Activated CD4-positive, alpha-beta T cell treated with anti-CD3 and anti-CD28 coated beads, Interleukin-2, amount 50 U/mL, for 4 hours (primary cell): ENCODE results near the gene ARHGEF38.
"Not testable (repeated sequence)": the region's sequence is repeated elsewhere in the genome, so short reads cannot be mapped to it uniquely, and the experiment has no call there.

Experiments used
- DNase-seq, 2 experiments: peaks; one replicate each; pipeline ENCODE4 v3.0.0-alpha.2; 2020

ARHGEF38 gene

DNA sequence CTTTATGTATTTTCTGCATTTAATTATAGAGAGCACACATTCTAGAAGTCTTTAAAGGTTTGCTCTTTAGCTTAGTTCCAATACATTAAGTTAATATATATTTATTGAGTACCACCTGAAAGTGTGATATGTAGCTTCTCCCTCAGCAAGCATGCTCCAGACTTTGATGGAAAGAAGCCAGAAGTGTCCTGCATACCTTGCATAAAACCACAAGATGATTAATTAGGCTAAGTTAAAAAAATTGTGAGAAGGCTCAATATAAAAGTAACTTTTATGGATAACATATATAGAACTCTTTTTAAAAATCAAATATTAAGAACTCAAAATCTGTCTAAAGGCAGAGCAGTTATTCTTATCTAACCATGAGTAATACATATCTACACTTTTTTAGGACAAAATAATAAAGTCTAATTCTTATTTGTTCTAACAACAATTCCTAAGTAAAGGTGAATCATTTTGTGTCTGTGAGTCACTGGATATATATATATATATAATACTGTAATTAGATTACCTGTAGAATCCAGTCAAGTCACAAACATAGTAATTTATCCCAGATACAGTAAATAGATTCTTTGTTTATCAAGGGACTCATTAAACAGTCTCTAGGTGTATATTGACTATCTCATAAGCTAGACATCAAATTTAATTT is 104.8 kb downstream of the ARHGEF38 start:
- DNase-seq = no peak

DNA sequence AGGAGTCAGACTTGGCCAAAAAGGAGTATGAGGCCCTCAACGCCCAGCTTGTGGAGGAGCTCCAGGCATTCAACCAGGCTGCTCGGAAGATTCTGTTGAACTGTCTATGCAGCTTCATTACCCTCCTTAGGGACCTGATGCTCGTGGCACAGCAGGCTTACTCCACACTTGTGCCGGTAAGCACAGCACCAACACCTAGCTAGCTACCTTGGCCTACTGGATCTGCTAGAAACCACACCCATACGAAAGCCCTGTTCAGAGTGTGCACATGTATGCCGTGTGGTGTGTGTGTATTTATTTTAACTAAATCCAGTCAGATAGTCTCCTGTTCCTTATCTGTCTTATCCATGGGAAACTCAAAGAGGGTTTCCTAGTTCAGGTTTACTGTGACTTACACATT is 106.8 kb downstream of the ARHGEF38 start:
- DNase-seq = no peak

DNA sequence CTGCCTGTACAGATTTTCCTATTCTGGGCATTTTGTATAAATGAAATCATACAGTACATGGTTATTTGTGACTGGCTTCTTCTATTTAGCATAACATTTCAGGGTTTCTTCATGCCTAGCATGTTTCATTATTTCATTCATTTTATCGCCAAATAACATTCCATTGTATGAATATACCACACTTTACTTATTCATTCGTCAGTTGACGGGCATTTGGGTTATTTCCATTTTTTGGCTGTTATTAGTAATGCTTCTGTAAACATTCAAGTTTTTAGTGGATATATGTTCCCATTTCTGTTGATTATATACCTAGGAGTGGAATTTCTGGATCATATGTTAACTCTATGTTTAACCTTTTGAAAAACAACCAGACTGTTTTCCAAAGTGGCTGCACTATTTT is 108.6 kb downstream of the ARHGEF38 start:
- no peak for DNase-seq

DNA sequence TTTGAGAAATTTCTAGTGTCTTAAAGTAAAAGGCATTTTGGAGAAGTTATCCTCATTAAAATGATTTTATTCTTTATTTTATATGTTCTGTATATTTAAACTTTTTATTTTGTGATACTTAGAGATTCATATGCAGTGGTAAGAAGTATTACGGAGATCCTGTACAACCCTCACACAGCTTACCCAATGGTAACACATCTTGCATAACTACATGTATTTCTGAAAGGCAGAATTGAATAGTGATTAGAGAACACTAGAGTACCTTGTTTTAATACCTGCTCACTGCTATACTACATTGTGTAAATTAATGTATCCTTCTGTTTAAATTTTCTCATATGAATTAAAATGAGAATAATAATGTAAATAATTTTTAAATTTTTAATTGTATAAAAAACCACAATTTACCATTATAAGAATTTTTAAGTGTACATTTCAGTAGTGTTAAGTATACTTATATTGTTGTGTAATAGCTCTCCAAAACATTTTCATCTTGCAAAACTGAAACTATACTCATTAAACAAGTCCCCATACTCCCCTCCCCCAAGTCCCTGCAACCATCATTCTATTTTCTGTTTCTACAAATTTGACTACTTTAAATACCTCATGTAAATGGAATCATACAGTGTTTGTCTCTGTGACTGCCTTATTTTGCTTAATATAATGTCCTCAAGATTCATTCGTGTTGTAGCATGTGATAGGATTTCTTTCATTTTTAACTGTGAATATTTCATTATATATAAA is 110.7 kb downstream of the ARHGEF38 start:
- no peak for DNase-seq

DNA sequence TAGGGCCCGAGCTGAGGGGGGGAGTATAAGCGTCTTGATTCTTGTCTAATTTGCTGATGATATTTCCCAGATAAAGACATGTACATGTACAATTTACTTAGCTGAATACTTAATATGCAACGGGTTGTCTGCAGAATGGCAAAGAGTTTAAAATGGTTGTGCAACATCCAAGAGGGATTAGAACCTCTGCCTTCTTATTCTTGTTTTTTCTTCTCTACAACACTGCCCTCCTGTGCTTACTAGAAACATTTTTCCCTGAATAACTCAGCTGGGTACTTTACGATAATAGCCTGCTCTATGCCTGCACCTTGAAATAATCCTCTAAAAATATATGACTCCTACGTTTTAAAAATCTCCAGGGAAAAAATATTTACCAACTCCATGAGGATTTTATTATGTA is 114.3 kb downstream of the ARHGEF38 start:
- no peak for DNase-seq

DNA sequence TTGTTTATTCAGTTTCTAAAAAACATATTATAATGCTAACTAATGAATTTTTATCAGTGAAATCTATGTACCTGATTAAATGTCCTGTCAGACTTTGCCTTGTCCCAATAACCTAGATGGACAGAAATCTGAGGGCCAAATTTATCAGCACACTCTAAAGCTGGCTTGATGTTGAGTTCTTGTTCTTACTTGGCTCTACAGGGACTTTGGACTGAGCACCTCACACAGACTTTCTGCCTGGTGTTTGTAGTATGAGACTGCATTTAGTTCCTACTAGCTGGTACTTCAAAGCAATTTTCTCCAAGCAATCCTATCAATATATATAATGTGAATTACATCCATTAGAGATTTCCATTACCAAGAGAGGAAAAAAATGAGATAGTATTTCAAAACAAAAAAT is 118.3 kb downstream of the ARHGEF38 start:
- DNase-seq = no peak

DNA sequence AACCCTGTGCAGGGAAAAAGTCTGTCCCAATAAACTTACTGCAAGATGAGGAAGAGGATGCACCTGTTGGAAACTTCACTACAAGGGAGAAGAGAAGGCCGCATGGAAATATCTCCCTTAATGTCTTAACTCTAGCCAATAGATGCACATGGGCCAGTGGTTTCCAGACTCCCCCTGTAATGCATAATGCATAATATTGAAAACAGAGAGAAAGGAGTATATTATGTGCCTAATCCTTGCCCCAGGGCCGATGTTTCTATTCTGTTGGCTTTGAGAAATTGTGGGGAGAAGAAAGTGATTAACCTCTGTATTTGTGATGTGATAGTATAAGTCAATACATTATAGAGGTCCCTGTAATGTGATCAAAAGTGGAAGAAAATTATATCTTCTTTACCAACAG is 118.9 kb downstream of the ARHGEF38 start:
- no peak for DNase-seq

DNA sequence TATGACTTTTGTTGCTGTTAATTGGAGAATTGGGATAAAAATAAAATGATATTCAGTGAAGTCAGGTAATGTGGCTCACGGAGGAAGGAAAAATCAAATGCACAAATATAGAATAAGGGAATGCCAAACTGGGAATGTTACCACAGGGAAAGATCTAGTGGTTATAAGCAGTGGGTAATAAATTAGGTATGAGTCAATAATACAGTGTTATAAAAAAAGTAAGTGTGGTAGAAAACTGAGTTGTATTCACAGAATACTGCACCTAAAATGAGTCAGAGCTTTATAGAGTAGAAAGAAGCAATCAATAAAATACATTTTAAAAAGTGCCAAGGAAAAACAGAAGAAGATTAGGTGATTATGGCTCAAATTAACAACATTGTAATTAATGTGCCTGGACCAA is 121.6 kb downstream of the ARHGEF38 start:
- no peak for DNase-seq

DNA sequence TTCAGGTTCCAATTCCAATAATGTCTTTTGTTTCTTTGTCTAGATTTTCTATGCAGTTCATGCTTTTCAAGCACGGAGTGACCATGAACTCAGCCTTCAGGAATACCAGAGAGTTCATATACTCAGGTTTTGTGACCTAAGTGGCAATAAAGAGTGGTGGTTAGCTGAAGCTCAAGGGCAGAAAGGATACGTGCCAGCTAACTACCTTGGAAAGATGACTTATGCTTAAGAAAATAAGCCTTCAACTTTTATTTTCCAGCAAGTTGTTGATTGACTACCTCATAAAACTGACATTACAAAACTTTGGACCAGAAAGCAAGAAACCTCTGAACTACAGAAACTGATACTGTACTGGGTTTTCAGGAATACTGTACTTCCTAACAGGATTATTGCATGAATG is 125.3 kb downstream of the ARHGEF38 start:
- no peak for DNase-seq

DNA sequence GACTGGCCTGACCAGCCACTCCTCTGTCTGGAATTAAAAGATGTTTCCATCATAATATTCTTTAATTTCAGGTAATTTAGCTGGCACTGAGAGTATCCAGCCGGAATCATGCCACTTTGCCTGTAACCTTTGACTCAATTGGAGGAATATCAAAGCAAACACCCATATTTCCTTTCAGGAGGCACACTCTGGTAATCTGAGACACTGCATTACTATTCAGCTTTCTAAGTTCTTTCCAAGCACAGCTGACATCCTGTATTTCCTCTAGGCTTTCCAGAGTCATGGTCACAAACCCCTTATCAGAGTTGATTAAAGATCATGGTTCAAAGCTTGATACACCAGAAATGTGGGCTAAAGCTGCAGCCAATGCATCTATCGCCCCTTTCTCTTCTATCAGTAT is 126.8 kb downstream of the ARHGEF38 start:
- DNase-seq = no peak

DNA sequence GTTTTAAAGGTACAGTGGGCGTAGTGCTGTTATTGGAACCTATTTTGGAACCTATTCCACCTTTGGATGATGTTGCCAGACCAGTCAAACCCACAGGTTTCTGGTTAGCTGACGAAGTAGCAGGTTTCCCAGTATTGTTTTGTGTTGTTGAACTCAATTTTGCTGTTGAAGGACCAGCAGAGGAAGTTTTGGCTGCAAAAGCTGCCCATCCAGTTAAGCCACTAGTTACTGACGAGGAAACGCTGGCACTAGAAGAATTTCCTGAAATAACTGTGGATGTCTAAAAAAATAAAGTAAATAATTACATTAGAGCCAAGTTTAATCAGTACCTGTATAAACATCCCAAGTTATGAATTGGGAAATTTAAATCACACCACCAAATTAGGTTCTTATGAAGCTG is 130.6 kb downstream of the ARHGEF38 start:
- no peak for DNase-seq

DNA sequence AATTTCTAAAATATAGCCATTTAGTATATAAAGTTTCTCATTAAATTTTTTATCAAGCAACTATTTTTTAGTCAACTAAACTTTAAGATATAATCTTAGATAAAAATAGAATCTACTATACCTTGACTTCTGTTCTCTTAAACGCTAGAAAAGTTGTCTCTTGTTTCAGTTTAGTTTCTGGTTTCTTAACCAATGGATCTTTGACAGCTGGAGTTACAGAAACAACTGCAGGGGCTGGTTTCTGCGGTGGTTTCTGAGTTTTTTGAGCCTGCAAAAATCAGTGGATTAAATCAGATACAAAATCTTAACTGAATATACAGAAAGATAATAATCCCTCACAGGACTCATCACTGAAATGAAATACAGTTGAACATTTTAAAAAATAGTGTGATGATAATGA is 134.2 kb downstream of the ARHGEF38 start:
- no peak for DNase-seq

DNA sequence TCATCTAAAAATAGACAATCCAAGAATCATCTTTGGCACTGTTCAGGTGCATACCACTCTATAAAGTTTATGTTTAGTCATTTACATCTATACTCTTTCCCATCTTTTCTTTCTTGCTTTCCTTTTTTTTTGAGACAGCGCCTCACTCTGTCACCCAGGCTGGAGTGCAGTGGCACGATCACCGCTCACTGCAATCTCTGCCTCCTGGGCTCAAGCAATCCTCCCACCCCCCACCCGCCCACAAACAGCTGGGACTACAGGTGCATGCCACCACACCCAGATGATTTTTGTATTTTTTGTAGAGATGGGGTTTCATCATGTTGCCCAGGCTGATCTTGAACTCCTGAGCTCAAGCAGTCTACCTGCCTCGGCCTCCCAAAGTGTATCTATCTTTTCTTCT is 142.4 kb downstream of the ARHGEF38 start:
- DNase-seq = not testable (repeated sequence)

DNA sequence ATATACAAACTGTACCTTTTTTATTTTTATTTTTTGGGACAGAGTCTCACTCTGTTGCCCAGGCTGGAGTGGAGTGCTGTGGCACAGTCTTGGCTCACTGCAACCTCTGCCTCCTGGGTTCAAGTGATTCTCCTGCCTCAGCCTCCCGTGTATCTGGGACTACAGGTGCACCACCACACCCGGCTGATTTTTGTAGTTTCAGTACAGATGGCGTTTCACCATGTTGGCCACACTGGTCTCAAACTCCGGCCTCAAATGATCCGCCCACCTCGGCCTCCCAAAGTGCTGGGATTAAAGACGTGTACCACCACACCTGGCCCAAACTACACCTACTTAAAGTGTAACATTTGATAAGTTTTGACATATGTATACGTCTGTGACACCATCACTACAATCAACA is 143.4 kb downstream of the ARHGEF38 start:
- not testable (repeated sequence) for DNase-seq

DNA sequence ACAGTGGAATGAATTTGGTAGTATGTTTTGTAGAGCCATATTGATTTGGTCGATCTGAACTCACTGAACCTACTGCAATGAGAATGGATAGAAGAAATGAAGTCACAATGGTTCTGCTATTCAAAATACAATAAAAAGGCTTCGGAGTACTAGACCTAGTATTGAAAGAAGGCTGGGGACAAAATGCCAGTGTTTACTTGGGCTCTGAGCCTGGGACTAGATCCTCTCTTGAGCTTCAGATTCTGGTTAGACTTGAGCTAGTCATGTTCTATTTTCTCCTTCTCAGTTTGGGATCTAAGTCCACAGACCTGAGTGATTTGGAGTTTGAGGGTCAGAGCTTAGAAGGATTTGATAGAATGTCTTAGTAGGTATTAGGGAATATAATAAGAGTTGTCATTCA is 146.2 kb downstream of the ARHGEF38 start:
- DNase-seq = no peak

DNA sequence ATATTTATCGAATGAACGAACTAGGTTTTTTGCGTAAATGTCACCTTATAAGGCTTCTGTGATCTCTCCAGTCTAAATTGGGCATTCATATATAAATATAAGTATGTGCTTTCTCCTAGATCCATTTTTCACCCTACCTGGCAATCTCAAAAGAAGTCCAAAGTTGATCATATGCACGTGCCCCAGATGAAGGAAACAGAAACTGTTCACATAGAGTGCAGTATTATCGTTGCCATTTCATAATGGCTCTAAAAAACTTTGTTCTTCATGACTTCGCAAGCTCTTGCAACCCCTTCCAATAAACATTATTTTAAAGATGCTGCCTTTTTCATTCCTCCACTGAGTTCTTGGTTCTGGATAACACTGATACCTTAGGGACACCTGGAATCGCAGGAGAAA is 155.4 kb downstream of the ARHGEF38 start:
- no peak for DNase-seq

DNA sequence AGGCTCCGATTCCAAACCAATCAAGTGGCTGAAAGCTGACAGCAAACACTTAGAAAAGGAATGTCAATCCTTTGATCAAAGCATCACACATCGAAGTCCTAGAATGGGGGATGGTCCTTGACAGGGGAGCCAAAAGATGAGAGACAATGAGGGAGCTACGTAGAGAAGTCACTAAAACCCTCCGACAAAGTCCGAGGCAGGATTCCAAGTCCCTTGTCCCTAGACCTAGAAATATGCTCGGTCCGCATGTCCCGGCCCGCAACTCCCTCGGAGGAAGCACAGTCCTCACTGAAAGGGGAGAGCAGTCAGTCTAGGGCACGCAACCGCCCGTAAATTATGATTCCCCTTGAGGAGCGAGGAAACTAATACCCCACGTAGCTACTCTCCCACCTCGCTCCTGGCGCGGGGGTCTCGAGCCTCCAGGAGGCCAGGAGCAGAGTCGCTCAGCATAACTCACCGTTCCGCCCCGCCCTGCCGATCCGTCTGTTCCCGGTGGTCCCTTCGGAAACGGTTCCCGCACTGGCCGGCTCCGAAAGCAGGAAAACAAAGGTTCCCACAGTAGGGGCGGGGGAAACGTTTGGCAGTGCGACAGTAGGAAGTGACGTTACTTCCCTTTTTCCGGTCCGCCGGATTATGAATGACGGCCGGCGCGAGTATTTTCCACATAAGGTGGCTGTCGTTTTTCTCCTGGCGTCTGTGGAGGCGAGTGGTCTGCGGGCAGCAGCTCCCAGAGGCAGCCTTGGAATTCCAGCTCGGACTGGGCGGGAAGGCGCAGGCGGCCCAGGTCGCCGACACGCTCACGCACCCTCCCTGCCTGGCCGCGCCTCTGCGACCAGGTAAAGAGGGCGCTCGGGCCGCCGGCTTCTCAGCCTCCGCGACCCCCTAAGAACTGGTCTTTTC is 156.0 kb downstream of the ARHGEF38 start, which contains the start of the genes GSTCD and INTS12:
Gene GSTCD, plus strand, starts transcription at position 604 of the 900 bp plus-strand sequence. CDS start 8,830 bp downstream, outside the sequence.
Gene INTS12, minus strand, starts transcription at position 509 of the 900 bp plus-strand sequence. CDS start 8,684 bp downstream, outside the sequence.
- peak; percentile 84 to 86 for DNase-seq

DNA sequence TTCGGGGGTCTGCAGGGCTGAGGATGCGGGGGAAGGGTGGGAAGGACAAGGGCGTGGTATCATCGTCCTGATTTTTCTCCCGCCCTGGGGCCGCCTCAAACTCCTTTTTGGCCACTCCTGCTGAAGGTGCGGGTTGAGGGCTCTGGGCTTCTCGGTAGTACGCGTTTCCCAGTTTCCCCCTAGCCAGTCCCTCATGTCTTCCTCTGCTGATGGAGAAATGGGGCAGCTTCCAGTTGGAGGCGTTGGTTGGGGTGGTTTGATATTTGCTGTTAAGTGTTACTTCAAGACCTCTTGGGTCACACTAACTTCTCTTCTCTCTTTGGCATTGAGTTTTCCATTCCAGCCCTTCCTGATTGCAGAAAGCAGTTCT is 156.6 kb downstream of the ARHGEF38 start:
- no peak for DNase-seq

DNA sequence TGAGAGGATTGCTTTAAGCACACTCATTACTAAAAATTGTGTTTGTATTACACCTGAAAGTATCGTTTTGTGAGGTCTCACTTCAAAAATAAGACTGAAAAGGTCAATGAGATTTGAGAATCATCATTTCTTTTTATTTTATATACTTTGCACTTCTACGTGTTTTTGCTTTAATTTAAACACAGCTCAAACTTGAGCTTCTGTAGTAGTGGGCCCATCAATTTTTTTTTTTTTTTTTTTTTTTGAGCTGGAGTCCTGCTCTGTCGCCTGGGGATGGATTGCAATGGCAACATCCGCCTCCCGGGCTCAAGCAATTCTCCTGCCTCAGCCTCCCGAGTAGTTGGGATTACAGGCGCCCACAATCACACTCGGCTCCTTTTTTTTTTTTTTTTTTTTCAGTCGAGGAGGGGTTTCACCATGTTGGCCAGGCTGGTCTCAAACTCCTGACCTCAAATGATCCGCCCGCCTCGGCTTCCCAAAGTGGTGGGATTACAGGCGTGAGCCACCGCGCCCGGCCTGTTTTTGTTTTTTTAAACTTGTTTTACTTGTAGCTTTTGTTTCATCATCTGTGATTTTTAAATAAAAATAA is 157.7 kb downstream of the ARHGEF38 start:
- no peak for DNase-seq

DNA sequence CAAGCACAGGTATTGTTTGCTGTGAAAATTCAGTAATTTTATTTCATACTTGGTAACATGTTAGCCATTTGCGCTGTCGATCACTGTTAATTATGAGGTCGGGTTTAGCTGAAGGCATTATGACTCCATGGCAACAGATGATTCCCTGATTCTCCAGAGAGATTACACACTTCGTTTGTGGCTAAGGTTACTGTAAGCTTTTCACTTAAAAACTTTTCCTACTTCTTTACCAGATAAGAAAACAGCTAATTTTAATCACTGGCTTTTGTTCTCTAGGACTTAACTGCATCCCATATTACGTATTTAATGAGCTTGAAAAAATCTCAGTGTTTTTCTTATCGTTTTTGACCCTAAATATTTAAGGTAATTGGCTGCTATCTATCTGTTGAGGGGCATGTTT is 158.3 kb downstream of the ARHGEF38 start:
- no peak for DNase-seq

DNA sequence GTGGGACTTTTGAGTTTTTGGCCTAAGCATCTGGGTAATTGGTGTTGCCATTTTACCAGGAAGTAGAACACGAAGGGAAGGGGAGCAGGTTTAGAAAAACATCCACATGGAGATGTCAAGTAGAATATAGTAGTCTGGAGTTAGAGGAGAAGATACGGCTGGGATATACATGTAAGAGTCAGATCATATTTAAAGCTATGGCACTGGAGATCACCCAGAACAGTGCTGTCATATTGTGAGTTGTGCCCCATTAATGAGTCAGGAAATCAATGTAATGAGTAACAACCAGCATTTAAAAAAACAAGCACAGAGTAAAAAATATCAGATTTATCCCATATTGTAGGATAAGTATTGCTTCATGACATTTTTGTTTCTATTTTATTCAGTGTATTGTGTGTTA is 160.3 kb downstream of the ARHGEF38 start:
- no peak for DNase-seq

DNA sequence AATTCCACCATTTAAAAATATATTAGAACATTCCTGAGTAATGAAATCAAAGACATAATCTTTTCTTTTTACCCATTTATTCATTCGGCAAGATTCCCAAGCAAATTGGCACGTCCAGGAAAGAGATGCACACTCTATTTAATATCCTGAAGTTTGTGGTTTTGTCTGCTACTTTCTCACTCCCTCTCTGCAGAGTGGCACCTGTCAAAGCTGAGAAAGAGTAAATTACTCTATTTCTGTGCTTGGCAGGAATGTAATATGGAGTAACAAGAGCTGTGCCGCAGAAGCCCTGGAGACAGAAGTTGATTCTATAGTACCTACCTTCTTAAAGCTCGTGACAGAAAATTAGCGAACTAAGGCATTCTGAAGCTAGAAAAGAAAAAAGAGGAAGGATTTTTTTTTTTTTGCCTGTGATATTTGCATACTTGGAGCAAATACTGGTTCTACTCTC is 161.7 kb downstream of the ARHGEF38 start:
- no peak for DNase-seq

DNA sequence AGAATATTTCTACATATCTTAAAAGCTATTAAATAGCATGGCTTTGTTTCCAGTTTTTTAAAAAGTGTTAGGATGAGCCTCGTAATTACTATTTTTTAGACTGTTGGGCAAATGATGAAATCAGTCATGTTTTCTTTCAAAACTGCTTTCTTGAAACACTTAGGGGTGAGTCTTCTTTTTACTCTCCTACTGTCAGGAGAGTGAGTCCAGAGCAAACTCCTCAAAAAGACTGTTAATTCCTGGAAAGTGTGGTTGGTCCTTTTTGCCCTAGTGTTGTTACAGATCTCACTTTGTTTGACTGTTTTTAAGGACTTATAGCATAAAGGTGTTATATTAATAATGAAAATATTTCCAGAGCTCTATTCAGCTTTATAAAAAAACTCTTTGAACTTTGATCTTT is 162.5 kb downstream of the ARHGEF38 start:
- no peak for DNase-seq
